OCI-M2 (cell line): Measurements from ENCODE around the gene PPOX.

ENCODE experiments used
- DNase-seq: peaks from one replicate; lab custom pipeline; 2025; ENCODE audit not compliant: unreplicated experiment; lab: John Stamatoyannopoulos, UW

Gene PPOX

DNA sequence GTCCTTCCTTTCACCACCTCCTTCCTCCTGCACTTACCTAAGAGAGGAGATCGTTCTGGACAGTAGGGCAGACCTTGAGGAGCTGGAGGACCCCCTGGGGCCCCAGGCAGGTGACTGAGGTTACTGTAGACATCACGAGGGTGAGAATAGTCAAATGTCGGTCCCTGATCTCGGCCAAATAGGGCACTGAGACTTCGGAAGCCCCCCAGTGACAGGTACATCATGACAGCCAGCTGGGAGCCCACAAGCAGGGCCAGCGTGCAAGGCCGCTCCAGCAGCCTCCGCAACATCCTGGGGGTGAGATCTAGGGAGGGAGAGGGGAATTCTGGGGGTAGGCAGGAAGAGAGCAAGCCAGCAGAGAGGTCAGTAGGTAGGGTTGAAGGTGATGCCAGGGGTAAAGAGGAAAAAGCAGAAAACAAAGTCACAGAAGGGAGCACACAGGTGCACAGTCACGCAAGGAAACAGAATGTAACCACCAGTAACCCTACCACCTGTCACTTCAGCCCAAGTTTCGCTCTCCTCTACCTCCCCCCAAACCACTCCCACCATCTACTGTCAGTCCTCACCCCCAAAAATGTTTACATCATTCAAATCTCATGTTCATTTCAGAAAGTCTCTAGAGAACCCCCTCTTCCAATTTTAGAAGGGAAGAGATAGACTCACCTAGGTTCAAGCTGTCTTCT, 9.7 kb downstream of the PPOX start:
- DNase-seq = no peak

GRCh38 chr1:161176468-161177111, 10.4 kb downstream of the PPOX start:
- DNase-seq = no peak

DNA sequence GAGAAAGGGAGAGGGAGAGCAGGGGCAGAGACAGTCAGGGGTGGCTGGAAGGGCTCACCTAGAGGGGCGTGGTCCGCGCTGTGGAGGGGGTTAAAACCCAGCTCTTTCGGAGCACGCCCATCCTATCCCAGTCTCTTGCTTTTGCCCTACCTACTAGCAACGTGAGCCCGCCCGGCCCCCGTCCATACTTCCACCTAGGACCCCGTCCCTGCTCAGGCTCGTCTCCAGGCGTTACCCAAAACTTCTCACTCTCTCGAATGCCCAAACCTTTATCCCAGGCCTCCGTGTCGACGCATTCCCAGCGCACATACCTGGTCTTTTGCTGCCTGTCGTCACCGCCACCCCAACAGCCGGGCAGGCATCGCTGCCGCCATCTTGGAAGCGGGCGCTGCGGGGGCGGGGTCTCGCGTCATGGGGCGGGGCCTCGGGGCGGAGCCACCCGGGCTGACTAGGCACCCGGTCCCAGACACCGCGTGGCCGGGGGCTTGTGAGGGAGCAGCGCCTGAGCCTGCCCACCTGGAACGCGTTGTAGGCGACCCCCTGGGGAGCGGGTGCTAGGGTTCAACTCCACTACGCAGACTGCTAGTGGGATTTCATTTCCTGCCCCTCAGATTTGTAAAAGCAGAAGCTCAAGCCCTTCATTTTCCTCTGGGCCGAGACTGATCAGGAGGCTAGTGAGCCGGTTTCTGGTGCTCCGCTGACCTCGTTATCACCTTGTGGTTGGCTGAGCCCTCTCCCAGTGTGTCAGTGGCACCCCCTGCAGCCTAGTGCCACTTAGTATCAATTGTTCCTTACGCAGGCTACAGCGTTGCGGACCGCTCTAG, 11.1 kb downstream of the PPOX start, which contains the start of gene B4GALT3:
TSS of gene B4GALT3 (minus strand) at position 396 of the 824 bp plus-strand sequence. CDS start 1,447 bp downstream, outside the sequence.
- peak; percentile 78 for DNase-seq

DNA sequence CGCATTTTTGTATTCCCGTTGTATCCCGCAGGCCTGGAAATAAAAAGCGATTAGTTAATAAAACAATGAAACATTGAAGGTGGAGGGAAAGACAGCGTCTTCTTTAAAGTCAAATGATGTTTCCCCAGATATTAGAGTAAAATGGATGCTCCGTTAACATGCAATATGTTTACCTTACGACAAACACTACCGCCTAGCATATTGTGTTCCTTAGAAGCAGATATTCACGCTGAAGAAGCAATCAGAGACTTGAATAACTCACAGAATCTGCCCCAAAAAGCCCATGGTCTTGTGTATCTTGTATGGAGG, 11.7 kb downstream of the PPOX start:
- DNase-seq = no peak

GRCh38 chr1:161179698-161180097, 13.5 kb downstream of the PPOX start:
- no peak for DNase-seq

GRCh38 chr1:161180639-161181038, 14.4 kb downstream of the PPOX start:
- no peak for DNase-seq

DNA sequence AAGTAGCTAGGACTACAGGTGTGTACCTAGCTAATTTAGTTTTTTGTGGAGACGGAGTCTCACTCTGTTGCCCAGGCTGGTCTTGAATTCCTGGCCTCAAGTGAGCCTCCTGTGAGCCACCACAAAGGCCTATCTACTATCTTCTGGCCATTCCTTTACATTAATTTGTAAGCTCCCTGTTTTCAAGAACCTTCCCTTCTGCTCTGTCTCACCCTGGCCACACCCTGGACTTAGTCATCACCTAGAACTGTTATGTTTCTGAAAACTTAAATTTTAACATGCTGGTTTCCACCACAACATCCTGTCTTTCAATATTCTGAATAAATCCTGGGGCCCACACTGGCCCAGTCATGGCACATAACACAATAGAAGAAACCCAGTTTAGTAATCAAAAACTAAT, 16.0 kb downstream of the PPOX start:
- no peak for DNase-seq

DNA sequence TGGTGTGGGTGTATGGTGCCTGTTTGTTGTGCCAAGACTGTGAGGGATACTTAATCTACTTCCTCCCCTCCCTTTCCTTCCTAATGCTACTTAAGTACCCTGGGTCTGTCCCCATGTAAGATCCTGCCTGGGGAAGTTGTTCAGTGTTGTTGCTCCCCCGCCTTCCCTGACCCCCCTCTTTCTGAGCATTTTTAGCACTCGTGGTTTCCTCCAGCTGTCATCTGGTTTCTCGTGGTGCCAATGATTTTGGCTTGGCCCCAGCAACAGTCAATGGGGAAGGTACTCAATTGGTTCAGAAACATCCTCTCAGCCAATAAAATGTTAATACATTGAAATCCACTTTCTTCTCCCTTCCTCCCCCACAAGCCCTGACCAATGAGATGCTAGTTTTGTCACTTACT, 19.1 kb downstream of the PPOX start:
- DNase-seq = no peak

DNA sequence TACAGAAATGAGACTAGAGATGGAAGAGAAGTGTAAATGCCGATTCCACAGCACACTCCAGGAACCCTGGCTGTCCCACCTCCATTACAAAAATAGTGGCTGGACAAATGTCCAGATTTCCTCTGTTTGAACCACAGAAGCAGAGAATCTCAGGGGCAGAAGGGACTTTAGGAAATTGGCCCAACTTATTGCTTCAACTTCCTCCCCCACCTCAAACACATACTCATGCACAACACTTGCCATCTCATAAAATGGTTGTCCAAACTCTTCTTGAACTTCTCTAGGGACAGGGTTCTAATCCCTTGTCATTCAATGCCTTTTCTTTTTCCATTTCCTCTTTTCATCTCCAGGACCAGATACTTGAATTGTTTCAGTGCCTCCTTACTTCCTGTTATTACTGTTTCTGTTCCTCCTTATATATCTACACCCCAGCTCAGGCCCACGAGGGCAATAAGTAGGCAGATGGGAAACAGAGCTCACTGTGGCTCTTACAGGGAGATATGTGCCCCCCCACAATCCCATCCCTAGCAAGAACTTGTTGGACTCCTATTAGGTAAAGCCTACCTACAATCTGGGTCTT, 19.6 kb downstream of the PPOX start:
- no peak for DNase-seq

- DNase-seq = no peak
These were observed 21.1 kb downstream of the PPOX start for GRCh38 chr1:161187311-161187710.

GRCh38 chr1:161188381-161188780, 22.2 kb downstream of the PPOX start:
- no peak for DNase-seq

DNA sequence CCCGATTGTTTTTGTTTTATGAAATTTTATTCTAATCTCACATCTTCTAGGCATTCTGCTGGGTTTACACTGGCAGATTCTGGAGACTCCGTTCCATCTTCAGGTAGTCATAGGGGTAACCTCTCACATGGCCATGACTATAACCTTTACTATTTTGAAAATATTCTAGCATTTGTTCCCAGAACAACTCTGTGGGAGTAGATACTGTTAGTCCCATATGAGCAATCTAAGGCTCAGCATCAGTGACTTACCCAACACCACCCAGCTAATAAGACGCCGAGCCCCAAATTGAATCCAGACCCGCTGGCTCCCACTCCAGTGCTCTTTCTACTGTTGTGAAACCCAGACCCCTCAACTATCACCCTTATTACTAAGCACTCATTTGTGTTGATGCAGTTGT, 22.8 kb downstream of the PPOX start:
- no peak for DNase-seq

DNA sequence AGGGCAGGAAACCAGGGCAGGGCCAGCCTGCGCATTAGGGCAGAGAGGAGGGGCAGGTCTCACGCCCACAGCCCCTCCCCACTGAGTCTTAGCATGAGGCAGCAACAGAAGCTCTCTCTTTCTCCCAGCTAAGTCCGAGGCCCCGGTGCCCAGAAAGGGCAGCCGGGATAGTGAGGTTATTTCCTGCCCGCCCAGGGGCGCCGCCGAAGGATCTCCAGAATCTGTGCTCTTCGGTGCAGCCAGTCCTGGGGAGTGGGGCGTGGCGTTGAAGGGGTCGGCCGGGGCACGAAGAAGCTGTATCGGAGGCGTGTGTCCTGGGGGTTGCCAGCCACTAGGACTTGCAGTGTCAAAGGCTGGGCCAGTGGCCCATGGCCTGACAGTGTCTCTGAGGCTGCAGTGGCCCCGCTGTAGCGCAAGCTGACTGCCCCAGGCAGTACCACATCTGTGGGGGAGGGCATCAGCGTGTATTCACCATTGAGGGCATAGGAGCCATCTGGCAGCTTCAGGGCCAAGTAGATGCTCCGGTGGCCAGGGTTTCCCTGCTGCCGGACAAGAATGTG, 24.8 kb downstream of the PPOX start:
- no peak for DNase-seq

GRCh38 chr1:161191971-161192370, 25.7 kb downstream of the PPOX start:
- DNase-seq = no peak

DNA sequence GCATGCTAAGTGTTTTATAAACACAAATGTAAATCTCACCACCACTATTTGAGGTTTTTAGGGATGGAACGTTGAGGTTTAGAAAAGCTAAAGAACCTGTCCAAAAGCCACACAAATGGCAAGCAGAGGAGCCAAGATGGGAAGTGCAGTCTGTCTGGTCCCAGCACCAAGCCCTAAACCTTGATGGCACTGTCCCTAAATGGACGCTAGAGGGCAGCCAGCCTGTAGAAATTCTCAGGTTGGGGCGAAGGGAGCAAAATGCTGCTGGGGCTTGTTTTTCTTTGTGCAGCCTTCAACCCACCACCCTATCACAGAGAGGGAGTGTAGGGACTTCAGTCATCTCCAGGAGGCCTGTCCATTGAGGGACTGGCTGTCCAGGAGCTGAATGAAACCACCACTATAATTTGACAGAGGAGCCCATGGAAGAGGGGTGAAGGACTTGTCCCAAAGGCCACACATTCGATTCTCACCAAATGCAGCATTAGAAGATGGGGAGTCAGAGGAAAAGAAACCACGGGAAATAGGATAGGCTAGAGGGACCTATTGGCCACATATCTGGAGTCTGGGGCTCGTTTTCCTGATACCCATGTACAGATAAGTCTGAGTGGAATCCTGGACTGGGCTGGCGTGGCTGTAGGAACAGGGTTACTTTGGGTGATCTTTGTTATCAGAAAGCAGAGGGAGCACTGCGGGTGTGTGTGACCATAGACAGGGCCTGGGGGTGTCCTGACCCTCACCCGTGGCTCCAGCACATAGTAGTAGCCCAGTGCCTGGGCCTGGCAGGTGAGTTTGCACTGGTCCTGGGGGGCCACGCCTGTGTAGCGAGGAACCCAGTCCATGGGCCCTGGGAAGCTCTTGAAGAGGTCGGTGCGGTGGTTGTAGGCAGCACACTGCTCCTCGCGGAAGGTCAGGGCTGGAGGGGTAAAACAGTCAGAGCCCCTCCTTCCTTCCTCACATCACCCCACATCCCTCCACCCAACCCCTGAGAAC, 26.5 kb downstream of the PPOX start:
- no peak for DNase-seq

DNA sequence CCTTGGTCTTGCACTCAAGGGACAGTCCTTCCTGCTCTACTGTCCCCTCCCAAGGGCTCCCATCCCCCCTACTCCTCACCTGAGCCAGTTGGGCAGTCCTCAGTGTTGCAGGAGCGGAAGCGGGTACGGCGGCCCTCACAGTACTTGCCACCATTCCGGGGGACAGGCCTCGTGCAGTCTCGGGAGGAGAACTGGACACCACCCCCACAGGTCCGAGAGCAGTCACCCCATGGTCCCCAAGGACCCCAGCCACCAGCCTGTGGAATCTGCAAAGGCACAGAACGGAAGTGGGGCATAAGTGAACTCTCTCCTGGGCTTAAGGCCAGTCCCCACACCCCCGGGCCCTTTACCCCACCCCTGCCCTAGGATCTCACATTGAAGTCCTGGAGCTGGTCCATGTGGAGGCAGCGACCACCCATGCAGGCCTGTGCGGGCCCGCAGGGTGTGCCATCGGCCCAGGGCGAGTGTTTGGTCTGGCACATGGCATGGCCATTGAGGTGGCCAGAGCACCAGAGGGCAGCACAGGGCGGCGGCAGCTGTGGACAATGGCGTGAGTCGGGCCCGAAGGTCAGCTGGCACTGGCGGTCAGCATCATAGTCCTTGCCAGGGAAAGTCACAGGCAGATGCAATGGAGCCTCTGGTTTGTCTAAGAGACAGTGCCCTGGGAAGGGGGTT, 27.5 kb downstream of the PPOX start:
- no peak for DNase-seq

- no peak for DNase-seq
These were observed 28.9 kb downstream of the PPOX start for GRCh38 chr1:161195171-161195570.

GRCh38 chr1:161196111-161196510, 29.9 kb downstream of the PPOX start:
- no peak for DNase-seq

DNA sequence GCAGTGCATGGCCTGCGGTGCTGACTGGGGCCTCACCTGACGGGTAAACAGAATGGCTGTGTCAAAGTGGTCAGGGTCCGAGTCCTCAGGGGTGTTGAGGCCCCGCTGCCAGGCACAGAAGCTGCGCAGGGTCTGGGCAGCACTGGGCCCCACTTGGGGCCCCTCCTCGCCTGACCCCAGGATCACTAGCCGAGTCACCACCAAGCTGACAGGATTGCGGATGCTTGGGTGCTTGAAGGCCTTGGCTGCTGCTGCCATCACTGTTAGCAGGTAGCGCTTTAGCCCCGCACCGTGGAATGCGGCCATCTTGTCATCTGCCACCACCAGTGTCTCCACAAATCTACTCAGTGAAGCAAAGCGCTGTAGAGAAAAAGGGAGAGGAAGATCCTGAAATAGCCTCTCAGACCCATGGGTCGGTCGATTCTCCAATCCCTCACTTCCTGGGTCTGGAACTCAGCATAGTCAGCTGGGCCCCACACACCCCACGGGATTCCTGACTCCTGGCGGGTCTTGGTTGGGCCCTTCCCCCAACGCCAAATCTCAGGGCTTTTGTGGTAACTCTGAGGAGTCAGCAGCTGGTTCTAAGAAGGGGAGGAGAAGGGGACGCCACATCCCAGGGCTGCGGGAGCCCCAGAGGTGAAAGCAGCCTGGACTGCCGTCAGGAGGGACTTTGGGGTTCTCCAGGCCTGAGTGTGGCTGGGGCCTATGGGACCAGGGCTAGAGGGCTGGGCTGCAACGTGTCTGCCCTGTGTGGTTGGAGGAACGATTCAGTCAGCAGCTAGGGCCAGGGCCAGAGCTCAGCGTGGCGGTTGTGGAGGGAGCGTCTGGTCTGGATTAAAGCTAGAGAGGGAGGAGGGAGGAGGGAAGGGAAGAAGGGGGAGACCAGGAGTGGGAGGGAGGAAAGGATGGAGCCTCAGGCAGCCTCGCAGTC, 30.6 kb downstream of the PPOX start:
- DNase-seq = no peak
